ENCODE data around the gene CROCC2. TPM values are rescaled to one million over a fixed set of nuclear protein-coding genes. Genes with fewer than 3 reads are reported as not detected.

CROCC2 gene
- total RNA-seq, 1 donor from 2014 or later, result not detected

DNA sequence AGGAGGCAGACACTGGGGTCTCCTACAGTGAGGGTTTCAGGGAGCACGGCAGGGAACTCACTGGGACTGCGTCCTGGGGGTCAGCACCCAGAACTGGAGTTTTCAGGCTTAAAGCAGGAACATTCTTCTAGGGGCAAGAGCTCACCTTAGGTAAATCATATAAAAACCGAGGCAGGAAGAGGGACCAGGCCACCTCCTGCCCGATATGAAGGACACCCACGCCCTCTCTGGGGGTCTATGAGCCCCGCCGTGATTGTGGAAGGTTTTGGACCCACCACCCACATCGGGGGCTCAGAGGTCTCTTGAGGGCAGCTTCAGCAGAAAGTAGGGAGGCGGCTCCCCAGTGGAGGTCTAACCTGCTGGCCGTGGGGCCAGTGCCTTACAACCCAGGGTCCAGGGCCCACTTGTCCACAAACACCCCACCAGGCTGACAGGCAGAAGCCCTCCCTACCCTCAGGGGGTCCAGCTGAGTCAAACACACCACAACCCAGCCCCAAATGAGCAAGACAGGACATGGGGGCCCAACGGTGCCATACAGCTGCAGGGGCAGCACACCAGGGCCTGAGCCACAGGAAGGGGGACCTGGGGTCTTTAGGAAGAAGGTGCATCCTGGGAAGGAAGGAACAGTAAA lies 25.3 kb downstream of the CROCC2 start:
- Mint-ChIP-seq H3K9me3 (ENCODE audit: low read depth) (peaks cover 14% of the 10 kb centered on the region), H3K4me3 (ENCODE audit: unreplicated experiment) (no peak overlapping the region), H3K27ac (ENCODE audit: unreplicated experiment) (no peak overlapping the region), H3K4me1 (ENCODE audit: low read depth) (no peaks in the 10 kb centered on the region), H3K27me3 (ENCODE audit: low read depth) (peaks cover 40% of the 10 kb centered on the region), H3K36me3 (ENCODE audit: low read depth) (peaks cover 4% of the 10 kb centered on the region)
- peak; percentile 68 for DNase-seq (ENCODE audit: low spot score)
- TF ChIP-seq, protein P1, sequence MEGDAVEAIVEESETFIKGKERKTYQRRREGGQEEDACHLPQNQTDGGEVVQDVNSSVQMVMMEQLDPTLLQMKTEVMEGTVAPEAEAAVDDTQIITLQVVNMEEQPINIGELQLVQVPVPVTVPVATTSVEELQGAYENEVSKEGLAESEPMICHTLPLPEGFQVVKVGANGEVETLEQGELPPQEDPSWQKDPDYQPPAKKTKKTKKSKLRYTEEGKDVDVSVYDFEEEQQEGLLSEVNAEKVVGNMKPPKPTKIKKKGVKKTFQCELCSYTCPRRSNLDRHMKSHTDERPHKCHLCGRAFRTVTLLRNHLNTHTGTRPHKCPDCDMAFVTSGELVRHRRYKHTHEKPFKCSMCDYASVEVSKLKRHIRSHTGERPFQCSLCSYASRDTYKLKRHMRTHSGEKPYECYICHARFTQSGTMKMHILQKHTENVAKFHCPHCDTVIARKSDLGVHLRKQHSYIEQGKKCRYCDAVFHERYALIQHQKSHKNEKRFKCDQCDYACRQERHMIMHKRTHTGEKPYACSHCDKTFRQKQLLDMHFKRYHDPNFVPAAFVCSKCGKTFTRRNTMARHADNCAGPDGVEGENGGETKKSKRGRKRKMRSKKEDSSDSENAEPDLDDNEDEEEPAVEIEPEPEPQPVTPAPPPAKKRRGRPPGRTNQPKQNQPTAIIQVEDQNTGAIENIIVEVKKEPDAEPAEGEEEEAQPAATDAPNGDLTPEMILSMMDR (IDR thresholded peaks at IDR 0.05), result no peak

DNA sequence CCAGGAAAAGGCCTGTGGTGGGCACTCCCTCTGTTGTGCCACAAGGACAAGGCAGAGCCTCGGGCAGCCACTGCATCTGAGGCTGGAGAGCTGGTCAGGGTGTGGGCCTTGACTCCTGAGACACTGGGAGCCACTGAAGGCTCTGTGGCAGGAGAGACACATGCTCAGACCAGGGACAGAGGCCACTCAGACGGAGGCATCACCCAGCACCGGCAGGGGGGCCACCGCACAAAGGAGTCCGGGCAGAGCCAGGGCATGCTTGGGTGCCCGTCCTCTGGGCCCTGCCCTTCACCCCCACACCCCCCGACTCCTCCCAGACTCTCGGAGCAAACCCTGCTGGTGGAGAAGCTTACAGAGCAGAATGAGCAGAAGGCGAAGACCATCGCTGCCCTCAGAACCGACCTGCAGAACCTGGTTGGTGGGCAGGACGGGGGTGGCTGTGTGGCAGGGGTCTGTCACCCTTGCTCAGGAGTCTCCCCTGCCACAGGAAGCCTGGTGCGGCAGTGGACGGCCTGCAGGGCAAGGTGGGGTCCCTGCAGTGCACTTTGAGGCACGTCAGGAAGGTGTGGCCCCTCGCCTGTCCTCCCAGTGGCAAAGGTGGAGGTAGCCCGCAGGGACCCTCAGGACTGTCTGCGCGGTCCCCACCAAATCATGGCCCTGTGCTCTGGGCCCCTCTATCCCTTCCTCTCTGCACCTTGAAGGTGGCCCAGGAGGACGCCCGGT lies 26.0 kb downstream of the CROCC2 start:
- TF ChIP-seq, protein P1 (IDR thresholded peaks at IDR 0.05), result no peak
- Mint-ChIP-seq H3K4me3 (ENCODE audit: unreplicated experiment) (no peak overlapping the region), H3K9me3 (ENCODE audit: low read depth) (peaks cover 17% of the 10 kb centered on the region), H3K36me3 (ENCODE audit: low read depth) (peaks cover 4% of the 10 kb centered on the region), H3K27ac (ENCODE audit: unreplicated experiment) (no peak overlapping the region), H3K4me1 (ENCODE audit: low read depth) (no peaks in the 10 kb centered on the region), H3K27me3 (ENCODE audit: low read depth) (peaks cover 40% of the 10 kb centered on the region)
- DNase-seq (ENCODE audit: low spot score), result peak; percentile 89

DNA sequence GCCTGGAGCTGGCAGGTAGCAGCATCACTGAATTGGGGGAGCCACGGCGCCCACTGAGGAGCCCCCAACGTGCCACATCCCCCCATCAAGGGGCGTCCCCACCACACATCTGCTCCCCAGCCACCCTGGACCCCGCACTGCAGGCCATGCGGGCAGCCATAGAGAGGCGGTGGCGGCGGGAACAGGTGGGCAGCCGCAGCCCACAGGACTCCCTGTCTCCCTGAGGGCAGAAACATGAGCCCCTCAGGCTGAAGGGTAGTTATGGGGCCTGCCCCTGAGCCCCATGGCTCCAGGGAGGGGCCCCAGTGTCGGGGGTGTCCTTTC lies 26.6 kb downstream of the CROCC2 start:
- Mint-ChIP-seq H3K27me3 (ENCODE audit: low read depth) (peaks cover 42% of the 10 kb centered on the region), H3K27ac (ENCODE audit: unreplicated experiment) (no peak overlapping the region), H3K4me1 (ENCODE audit: low read depth) (no peaks in the 10 kb centered on the region), H3K36me3 (ENCODE audit: low read depth) (peaks cover 8% of the 10 kb centered on the region), H3K9me3 (ENCODE audit: low read depth) (peaks cover 17% of the 10 kb centered on the region), H3K4me3 (ENCODE audit: unreplicated experiment) (no peak overlapping the region)
- no peak for DNase-seq (ENCODE audit: low spot score)
- TF ChIP-seq, protein P1 (IDR thresholded peaks at IDR 0.05), result no peak

DNA sequence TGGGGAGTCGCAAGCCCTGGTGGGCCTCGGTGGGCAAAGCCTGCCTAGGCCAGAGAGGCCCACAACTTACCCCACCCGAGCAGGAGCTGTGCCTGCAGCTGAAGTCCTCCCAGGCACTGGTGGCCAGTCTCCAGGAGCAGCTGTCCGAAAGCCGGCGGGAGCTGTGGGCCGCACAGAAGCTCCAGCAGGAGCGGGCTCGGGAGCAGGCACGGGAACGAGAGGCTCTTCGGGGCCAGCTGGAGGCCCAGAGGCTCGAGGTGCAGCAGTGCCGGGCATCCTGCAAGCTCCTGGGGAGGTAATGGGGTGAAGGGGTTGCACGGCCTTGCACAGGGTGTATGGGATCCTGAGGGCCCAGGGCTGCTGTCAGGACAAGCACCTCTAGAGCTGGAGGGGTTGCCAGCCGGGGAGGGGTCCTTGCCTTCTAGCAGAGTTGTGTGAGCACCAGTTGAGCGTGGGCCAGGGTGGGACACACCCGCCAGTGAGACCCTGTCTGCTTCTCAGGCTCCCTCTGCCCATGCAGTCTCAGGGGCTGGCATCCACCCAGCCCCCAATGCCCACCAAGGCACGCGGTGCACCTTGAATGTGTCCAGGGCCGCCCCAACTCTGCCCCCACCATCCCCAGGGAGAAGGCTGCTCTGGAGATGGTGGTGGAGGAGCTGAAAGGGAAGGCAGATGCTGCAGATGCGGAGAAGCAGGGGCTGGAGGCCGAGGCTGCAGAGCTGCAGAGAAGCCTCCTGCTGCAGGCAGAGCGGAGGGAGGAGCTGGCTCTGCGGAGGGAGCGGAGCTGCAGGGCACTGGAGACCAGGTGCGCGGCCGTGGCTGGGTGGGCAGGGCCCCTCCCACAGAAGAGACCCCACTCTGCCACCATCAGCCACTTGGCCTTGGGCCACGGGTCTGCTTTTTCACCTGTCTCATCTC lies 27.2 kb downstream of the CROCC2 start:
- H3K4me1 Mint-ChIP-seq (ENCODE audit: low read depth), result no peaks in the 10 kb centered on the region
- peaks cover 18% of the 10 kb centered on the region for H3K9me3 Mint-ChIP-seq (ENCODE audit: low read depth)
- peaks cover 6% of the 10 kb centered on the region for H3K36me3 Mint-ChIP-seq (ENCODE audit: low read depth)
- H3K27me3 Mint-ChIP-seq (ENCODE audit: low read depth), result peaks cover 43% of the 10 kb centered on the region
- DNase-seq (ENCODE audit: low spot score), result peak; percentile 92
- H3K27ac Mint-ChIP-seq (ENCODE audit: unreplicated experiment), result no peak overlapping the region
- no peak overlapping the region for H3K4me3 Mint-ChIP-seq (ENCODE audit: unreplicated experiment)
- TF ChIP-seq, protein P1 (IDR thresholded peaks at IDR 0.05), result no peak

Measured in chondrocyte (in vitro differentiated cells).